T-cell (primary cell): ENCODE results near the gene VSTM4. TPM values are rescaled to one million over a fixed set of nuclear protein-coding genes. Genes with fewer than 3 reads are reported as not detected.

Experiments
- ATAC-seq, 4 experiments: fragments of 200-7000 bp in 3 of 4; fragments of 150-1000 bp in 1 of 4; cut with Tn5 transposase; replicated peaks in 1 of 4; 1 replicate in 3 of 4; 2 replicates in 1 of 4; pipeline ENCODE4 v1.10.0; 2021; ENCODE audit warnings: moderate library complexity in 3 of 4, mild to moderate bottlenecking in 2 of 4, moderate number of reproducible peaks in 1 of 4
- CTCF ChIA-PET, 2 donors: fragments of 300-600 bp; sonication (Branson Sonifier 250); formaldehyde crosslinking; loops; one replicate each; lab custom pipeline; 2022; ENCODE audit warnings: antibody characterized with exemption in 2 of 2; lab: Charles Lee
- POLR2A ChIA-PET, 2 donors: fragments of 300-600 bp; sonication (Branson Sonifier 250); formaldehyde crosslinking; loops; one replicate each; lab custom pipeline; 2022; ENCODE audit warnings: antibody characterized with exemption in 2 of 2; lab: Charles Lee
- DNase-seq, 35 experiments: peaks; one replicate each; pipeline versions ENCODE4 v3.0.0 to v3.0.0-alpha.2; 2013 to 2023
- H3K27ac ChIP-seq: one replicate; pipeline ENCODE4 v1.5.1; 2013; ENCODE audit warnings: low read length
- H3K27me3 ChIP-seq, 2 experiments: replicated peaks in 1 of 2; 1 replicate in 1 of 2; 2 replicates in 1 of 2; pipeline versions ENCODE4 v1.6.1 to v1.7.0; 2013; ENCODE audit warnings: low read length in 1 of 2, mixed read lengths in 1 of 2; ENCODE audit not compliant: control insufficient read depth in 2 of 2, insufficient read depth in 2 of 2; ENCODE audit errors: extremely low read depth in 1 of 2
- H3K36me3 ChIP-seq, 2 donors: 1 replicate in 1 of 2; 2 replicates in 1 of 2; pipeline versions ENCODE4 v1.6.1 to v1.7.0; 2013; ENCODE audit warnings: low read length in 1 of 2; ENCODE audit not compliant: control insufficient read depth in 2 of 2, insufficient read depth in 1 of 2; ENCODE audit errors: extremely low read depth in 1 of 2
- H3K4me1 ChIP-seq, 2 experiments: 1 replicate in 1 of 2; 2 replicates in 1 of 2; pipeline versions ENCODE4 v1.6.1 to v1.7.0; 2013; ENCODE audit warnings: low read length in 2 of 2, mixed read lengths in 1 of 2; ENCODE audit not compliant: insufficient read depth in 2 of 2, control insufficient read depth in 1 of 2; ENCODE audit errors: extremely low read depth in 1 of 2
- H3K4me3 ChIP-seq, 2 donors: 1 replicate in 1 of 2; 2 replicates in 1 of 2; pipeline versions ENCODE4 v1.5.1 to v1.7.0; 2013; ENCODE audit warnings: mild to moderate bottlenecking in 2 of 2, low read length in 1 of 2, moderate library complexity in 1 of 2; ENCODE audit not compliant: control insufficient read depth in 1 of 2; ENCODE audit errors: extremely low read depth in 1 of 2
- H3K9me3 ChIP-seq: 2 replicates; pipeline ENCODE4 v1.7.0; 2013
- H3K27ac Mint-ChIP-seq, 2 donors: one replicate each; pipeline ENCODE4 v1.8.0; 2020 to 2021; ENCODE audit warnings: mild to moderate bottlenecking in 2 of 2, mixed read lengths in 2 of 2
- H3K27me3 Mint-ChIP-seq, 2 donors: one replicate each; pipeline ENCODE4 v1.8.0; 2021 to 2022; ENCODE audit warnings: mixed read lengths in 2 of 2
- H3K36me3 Mint-ChIP-seq: one replicate; pipeline ENCODE4 v1.8.0; 2021; ENCODE audit warnings: mixed read lengths
- H3K4me1 Mint-ChIP-seq, 3 donors: one replicate each; pipeline ENCODE4 v1.8.0; 2020 to 2022; ENCODE audit warnings: mixed read lengths in 3 of 3, mild to moderate bottlenecking in 1 of 3
- H3K4me3 Mint-ChIP-seq, 3 donors: one replicate each; pipeline ENCODE4 v1.8.0; 2020 to 2022; ENCODE audit warnings: mild to moderate bottlenecking in 3 of 3, mixed read lengths in 3 of 3, moderate library complexity in 3 of 3
- H3K9me3 Mint-ChIP-seq, 3 donors: one replicate each; pipeline ENCODE4 v1.8.0; 2020 to 2022; ENCODE audit warnings: mixed read lengths in 3 of 3
- WGBS: methylation state at CpG from one replicate; pipeline ENCODE4 v1.1.5; 2013; ENCODE audit warnings: missing lambda C conversion rate; ENCODE audit not compliant: insufficient coverage; 5-methylcytosine and 5-hydroxymethylcytosine counted together
- total RNA-seq, 35 experiments: library from RNA in 6 of 35; stranded (reverse) in 6 of 35; fragments of 120-200 nt in 1 of 35; gene quantifications; one replicate each; pipeline versions ENCODE4 v1.2.1 to v1.2.4 and lab custom pipeline; 2013 to 2026

The VSTM4 gene
- total RNA-seq, 5 donors from 2014 or later (not counting 1 experiment from before 2014, with no cell fraction given): 0.09 to 0.19 (median 0.10) TPM; not detected in 2

DNA sequence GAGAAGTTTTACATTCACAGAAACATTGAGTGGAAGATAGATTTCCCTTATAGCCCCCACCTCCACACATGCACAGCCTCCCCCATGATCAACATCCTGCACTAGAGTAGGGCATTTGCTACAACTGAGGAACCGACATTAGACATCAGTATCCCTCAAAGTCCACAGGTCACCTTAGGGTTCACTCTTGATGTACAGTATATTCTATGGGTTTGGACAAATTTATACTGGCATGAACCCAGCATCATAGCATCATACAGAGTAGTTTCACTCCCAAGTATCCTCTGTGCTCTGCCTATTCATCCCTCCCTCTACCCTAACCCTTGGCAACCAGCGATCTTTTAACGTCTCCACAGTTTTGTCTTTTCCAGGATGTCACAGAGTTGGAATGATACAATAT lies 64.4 kb downstream of the VSTM4 start:
- WGBS: 93% methylated on average over 2 of the region's 3 CpGs
- Mint-ChIP-seq H3K27me3 (peaks cover 4 to 10% of the 10 kb centered on the region in 2 donors), H3K4me1 (no peaks in the 10 kb centered on the region), H3K36me3 (no peaks in the 10 kb centered on the region), H3K4me3 (no peak overlapping the region), H3K9me3 (no peaks in the 10 kb centered on the region), H3K27ac (no peak overlapping the region)
- no peak for ATAC-seq
- Histone ChIP-seq H3K4me1 (no peaks in the 10 kb centered on the region), H3K9me3 (no peaks in the 10 kb centered on the region), H3K27ac (no peak overlapping the region), H3K4me3 (no peak overlapping the region), H3K27me3 (peaks cover 0 to 4% of the 10 kb centered on the region in 2 experiments), H3K36me3 (no peaks in the 10 kb centered on the region)
- POLR2A ChIA-PET: no interaction called here
- no peak for DNase-seq
- CTCF ChIA-PET: no interaction called here

- CTCF ChIA-PET: no interaction called here
- peaks cover 0 to 4% of the 10 kb centered on the region in 2 experiments for H3K27me3 ChIP-seq
- H3K27me3 Mint-ChIP-seq: peaks cover 4 to 10% of the 10 kb centered on the region in 2 donors
These were observed 65.0 kb downstream of the VSTM4 start for GRCh38 chr10:49050366-49050765.

GRCh38 chr10:49049660-49050059 lies 65.7 kb downstream of the VSTM4 start:
- ChIA-PET POLR2A (no interaction called here), CTCF (no interaction called here)
- no peaks in the 10 kb centered on the region for H3K4me1 ChIP-seq
- Mint-ChIP-seq H3K27me3 (peaks cover 4 to 10% of the 10 kb centered on the region in 2 donors), H3K9me3 (no peaks in the 10 kb centered on the region), H3K4me3 (no peak overlapping the region), H3K36me3 (no peaks in the 10 kb centered on the region), H3K27ac (no peak overlapping the region), H3K4me1 (no peaks in the 10 kb centered on the region)
- H3K27me3 ChIP-seq: peaks cover 0 to 4% of the 10 kb centered on the region in 2 experiments
- DNase-seq (no peak), ATAC-seq (no peak)
- no peak overlapping the region for H3K27ac ChIP-seq
- H3K9me3 ChIP-seq: no peaks in the 10 kb centered on the region
- no peaks in the 10 kb centered on the region for H3K36me3 ChIP-seq
- WGBS: no CpG with 5 or more reads among the region's 4 CpGs
- H3K4me3 ChIP-seq: no peak overlapping the region

More at GRCh38 chr10:49050366-49050765, 65.0 kb downstream of the VSTM4 start:
- H3K4me1 ChIP-seq: no peaks in the 10 kb centered on the region
- H3K36me3 ChIP-seq: no peaks in the 10 kb centered on the region
- no peak overlapping the region for H3K27ac Mint-ChIP-seq
- H3K4me1 Mint-ChIP-seq: no peaks in the 10 kb centered on the region
- no peak overlapping the region for H3K4me3 ChIP-seq
- H3K27ac ChIP-seq: no peak overlapping the region
- no peaks in the 10 kb centered on the region for H3K36me3 Mint-ChIP-seq
- ATAC-seq: no peak
- H3K9me3 ChIP-seq: no peaks in the 10 kb centered on the region
- no peaks in the 10 kb centered on the region for H3K9me3 Mint-ChIP-seq
- no peak for DNase-seq
- H3K4me3 Mint-ChIP-seq: no peak overlapping the region
- WGBS: no CpG with 5 or more reads among the region's 2 CpGs
- POLR2A ChIA-PET: no interaction called here

- no peaks in the 10 kb centered on the region for H3K36me3 ChIP-seq
- POLR2A ChIA-PET: no interaction called here
- H3K9me3 Mint-ChIP-seq: no peaks in the 10 kb centered on the region
These were observed 68.1 kb downstream of the VSTM4 start for GRCh38 chr10:49047128-49047639.

GRCh38 chr10:49044293-49045193 lies 70.8 kb downstream of the VSTM4 start:
- H3K27ac ChIP-seq: no peak overlapping the region
- no peaks in the 10 kb centered on the region for H3K36me3 Mint-ChIP-seq
- ChIA-PET POLR2A (no interaction called here), CTCF (no interaction called here)
- no peak overlapping the region for H3K4me3 Mint-ChIP-seq
- no peaks in the 10 kb centered on the region for H3K4me1 Mint-ChIP-seq
- H3K9me3 Mint-ChIP-seq: no peaks in the 10 kb centered on the region
- no peak overlapping the region for H3K27ac Mint-ChIP-seq
- no peak overlapping the region for H3K4me3 ChIP-seq
- ATAC-seq (no peak), DNase-seq (no peak)
- H3K4me1 ChIP-seq: no peaks in the 10 kb centered on the region
- peaks cover 0 to 2% of the 10 kb centered on the region in 2 experiments for H3K27me3 ChIP-seq
- H3K36me3 ChIP-seq: no peaks in the 10 kb centered on the region
- peaks cover 10 to 12% of the 10 kb centered on the region in 2 donors for H3K27me3 Mint-ChIP-seq
- no peaks in the 10 kb centered on the region for H3K9me3 ChIP-seq
- no CpG with 5 or more reads among the region's 5 CpGs for WGBS

More at GRCh38 chr10:49047128-49047639, 68.1 kb downstream of the VSTM4 start:
- CTCF ChIA-PET: no interaction called here
- no peak for DNase-seq
- Mint-ChIP-seq H3K27me3 (peaks cover 8 to 12% of the 10 kb centered on the region in 2 donors), H3K36me3 (no peaks in the 10 kb centered on the region), H3K4me1 (no peaks in the 10 kb centered on the region), H3K4me3 (no peak overlapping the region), H3K27ac (no peak overlapping the region)
- no peak for ATAC-seq
- Histone ChIP-seq H3K9me3 (no peaks in the 10 kb centered on the region), H3K4me3 (no peak overlapping the region), H3K27ac (no peak overlapping the region), H3K27me3 (peaks cover 0 to 2% of the 10 kb centered on the region in 2 experiments), H3K4me1 (no peaks in the 10 kb centered on the region)
- WGBS: no CpG with 5 or more reads among the region's 11 CpGs

GRCh38 chr10:49040601-49041000 lies 74.7 kb downstream of the VSTM4 start:
- Histone ChIP-seq H3K36me3 (no peaks in the 10 kb centered on the region), H3K9me3 (no peaks in the 10 kb centered on the region), H3K27me3 (peaks cover 0 to 4% of the 10 kb centered on the region in 2 experiments), H3K4me3 (no peak overlapping the region), H3K4me1 (no peaks in the 10 kb centered on the region), H3K27ac (no peak overlapping the region)
- H3K27me3 Mint-ChIP-seq: peaks cover 4 to 8% of the 10 kb centered on the region in 2 donors
- DNase-seq (no peak), ATAC-seq (no peak)
- no peaks in the 10 kb centered on the region for H3K4me1 Mint-ChIP-seq
- WGBS: no CpG with 5 or more reads among the region's 4 CpGs
- H3K9me3 Mint-ChIP-seq: no peaks in the 10 kb centered on the region
- H3K27ac Mint-ChIP-seq: no peak overlapping the region
- CTCF ChIA-PET: no interaction called here
- no peak overlapping the region for H3K4me3 Mint-ChIP-seq
- POLR2A ChIA-PET: no interaction called here
- H3K36me3 Mint-ChIP-seq: no peaks in the 10 kb centered on the region
